NT2/D1 (cell line): ENCODE results near the gene CSTF3.
"Not testable (repeated sequence)": the region's sequence is repeated elsewhere in the genome, so short reads cannot be mapped to it uniquely, and the experiment has no call there.

Experiments
- DNase-seq: peaks from one replicate; pipeline ENCODE4 v3.0.0-alpha.2; 2011; ENCODE audit warnings: low read depth, low spot score
- H3K27me3 ChIP-seq: 2 replicates; pipeline ENCODE4 v1.6.0; 2011; ENCODE audit warnings: mild to moderate bottlenecking; ENCODE audit not compliant: insufficient read length, insufficient read depth
- H3K36me3 ChIP-seq: 2 replicates; pipeline ENCODE4 v1.6.1; 2011; ENCODE audit warnings: mild to moderate bottlenecking, low read length, mixed read lengths; ENCODE audit not compliant: insufficient read depth, insufficient read length
- H3K4me1 ChIP-seq: 2 replicates; pipeline ENCODE4 v1.5.1; 2011; ENCODE audit not compliant: insufficient read depth, insufficient read length
- H3K4me3 ChIP-seq: 2 replicates; pipeline ENCODE4 v1.5.1; 2011; ENCODE audit warnings: low read depth; ENCODE audit not compliant: insufficient read length
- H3K9ac ChIP-seq: 2 replicates; pipeline ENCODE4 v1.6.0; 2011; ENCODE audit warnings: low read depth; ENCODE audit not compliant: insufficient read length
- H3K9me3 ChIP-seq: 2 replicates; pipeline ENCODE4 v1.5.1; 2011; ENCODE audit warnings: mild to moderate bottlenecking, low read length; ENCODE audit not compliant: insufficient read depth
- SUZ12 ChIP-seq: IDR thresholded peaks from 2 replicates; pipeline ENCODE4 v1.6.1; 2011; ENCODE audit not compliant: insufficient read length, insufficient read depth; ENCODE audit errors: extremely low read depth
- YY1 ChIP-seq: IDR thresholded peaks from 2 replicates; pipeline ENCODE4 v1.6.1; 2011; ENCODE audit not compliant: insufficient read length, insufficient read depth
- ZNF274 ChIP-seq: IDR thresholded peaks from 2 replicates; pipeline ENCODE4 v1.6.1; 2011; ENCODE audit warnings: mild to moderate bottlenecking, low read depth, low read length

The CSTF3 gene

GRCh38 chr11:33172996-33173395 lies 11.7 kb upstream of the CSTF3 start:
- Histone ChIP-seq H3K4me3 (no peak overlapping the region), H3K9me3 (no peaks in the 10 kb centered on the region), H3K4me1 (no peaks in the 10 kb centered on the region), H3K36me3 (no peaks in the 10 kb centered on the region), H3K9ac (no peak overlapping the region), H3K27me3 (no peaks in the 10 kb centered on the region)
- DNase-seq = no peak
- TF ChIP-seq ZNF274 (no peak), YY1 (no peak), SUZ12 (no peak)

DNA sequence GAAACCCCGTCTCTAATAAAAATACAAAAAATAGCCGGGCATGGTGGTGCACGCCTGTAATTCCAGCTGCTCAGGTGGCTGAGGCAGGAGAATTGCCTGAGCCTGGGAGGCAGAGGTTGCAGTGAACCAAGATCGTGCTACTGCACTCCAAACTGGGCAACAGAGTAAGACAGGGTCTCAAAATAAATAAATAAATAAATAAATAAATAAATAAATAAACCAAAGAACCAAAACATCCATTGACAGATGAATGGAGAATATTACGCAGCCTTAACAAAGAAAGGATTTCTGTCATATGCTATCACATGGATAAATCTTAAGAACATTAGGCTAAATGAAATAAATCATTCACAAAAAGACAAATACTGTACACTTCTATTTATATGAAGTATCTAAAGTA lies 11.1 kb upstream of the CSTF3 start:
- no peak for DNase-seq
- Histone ChIP-seq H3K9ac (no peak overlapping the region), H3K9me3 (no peaks in the 10 kb centered on the region), H3K27me3 (no peaks in the 10 kb centered on the region), H3K4me3 (no peak overlapping the region), H3K4me1 (no peaks in the 10 kb centered on the region), H3K36me3 (no peaks in the 10 kb centered on the region)
- TF ChIP-seq YY1 = no peak
- TF ChIP-seq ZNF274 = no peak
- no peak for TF ChIP-seq SUZ12

GRCh38 chr11:33171251-33171650 lies 10.0 kb upstream of the CSTF3 start:
- Histone ChIP-seq H3K9ac (no peak overlapping the region), H3K36me3 (no peaks in the 10 kb centered on the region), H3K9me3 (no peaks in the 10 kb centered on the region), H3K4me1 (no peaks in the 10 kb centered on the region), H3K27me3 (no peaks in the 10 kb centered on the region), H3K4me3 (no peak overlapping the region)
- TF ChIP-seq YY1 (no peak), ZNF274 (no peak), SUZ12 (no peak)
- DNase-seq = no peak

- no peak for TF ChIP-seq YY1
- no peak for TF ChIP-seq ZNF274
- no peak for TF ChIP-seq SUZ12
- Histone ChIP-seq H3K27me3 (no peaks in the 10 kb centered on the region), H3K4me1 (no peaks in the 10 kb centered on the region), H3K36me3 (no peaks in the 10 kb centered on the region), H3K9ac (no peak overlapping the region), H3K9me3 (no peaks in the 10 kb centered on the region), H3K4me3 (no peak overlapping the region)
- no peak for DNase-seq
Measured at GRCh38 chr11:33168709-33169200, 7.5 kb upstream of the CSTF3 start.

DNA sequence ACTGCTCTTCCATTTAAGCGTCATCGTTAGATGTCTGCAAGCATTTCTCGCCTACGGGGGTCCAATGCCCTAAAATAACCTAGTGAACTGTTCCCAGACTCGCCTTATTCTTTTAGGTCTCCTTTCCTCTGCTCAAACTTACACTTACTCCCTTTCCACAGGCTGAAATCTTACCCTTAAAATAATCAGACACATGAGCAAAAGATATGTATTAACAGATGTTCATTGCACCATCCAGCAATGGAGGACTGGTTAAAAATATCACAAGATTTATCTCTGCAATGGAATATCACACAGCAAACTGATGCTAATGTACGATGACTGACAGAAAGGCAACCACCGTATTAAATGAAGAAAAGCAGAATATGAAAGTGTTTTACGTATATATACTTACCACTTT lies 1.6 kb upstream of the CSTF3 start:
- TF ChIP-seq ZNF274 (no peak), SUZ12 (no peak), YY1 (no peak)
- H3K36me3 ChIP-seq = peaks cover 9% of the 10 kb centered on the region
- DNase-seq = no peak
- H3K27me3 ChIP-seq = no peaks in the 10 kb centered on the region
- H3K4me3 ChIP-seq = no peak overlapping the region
- H3K9ac ChIP-seq = no peak overlapping the region
- no peaks in the 10 kb centered on the region for H3K9me3 ChIP-seq
- H3K4me1 ChIP-seq = no peaks in the 10 kb centered on the region

- H3K9ac ChIP-seq = peak overlapping the region; percentile 86
- H3K4me3 ChIP-seq = peak overlapping the region; percentile 88
- H3K9me3 ChIP-seq = no peaks in the 10 kb centered on the region
- TF ChIP-seq YY1 = no peak
- TF ChIP-seq SUZ12 = no peak
- H3K36me3 ChIP-seq = peaks cover 14% of the 10 kb centered on the region
- H3K4me1 ChIP-seq = no peaks in the 10 kb centered on the region
- DNase-seq = no peak
- H3K27me3 ChIP-seq = no peaks in the 10 kb centered on the region
Measured at GRCh38 chr11:33160587-33160986, 693 bp downstream of the CSTF3 start.

DNA sequence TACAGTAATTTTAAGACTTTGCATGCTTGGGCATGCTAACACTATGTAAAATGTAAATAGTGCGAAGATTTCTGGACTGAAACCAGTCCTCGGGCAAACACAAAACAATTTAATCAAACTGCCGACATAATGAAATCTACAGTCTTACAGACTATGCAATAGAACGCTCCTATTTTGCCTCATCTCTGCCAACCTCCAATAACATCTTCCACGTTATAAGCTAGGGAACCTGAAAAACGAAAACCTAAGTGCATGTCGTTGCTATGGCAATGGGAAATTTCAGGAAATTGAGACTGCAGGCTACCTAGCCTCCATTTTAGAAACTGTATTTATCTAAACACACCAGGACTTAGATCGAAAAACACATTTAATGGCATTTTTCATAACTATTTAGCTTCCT lies 1.1 kb downstream of the CSTF3 start:
- TF ChIP-seq SUZ12 = no peak
- no peak for TF ChIP-seq ZNF274
- no peak for TF ChIP-seq YY1
- peak overlapping the region; percentile 88 for H3K4me3 ChIP-seq
- peak overlapping the region; percentile 86 for H3K9ac ChIP-seq
- no peak for DNase-seq
- peaks cover 16% of the 10 kb centered on the region for H3K36me3 ChIP-seq
- no peaks in the 10 kb centered on the region for H3K27me3 ChIP-seq
- no peaks in the 10 kb centered on the region for H3K9me3 ChIP-seq
- H3K4me1 ChIP-seq = no peaks in the 10 kb centered on the region

DNA sequence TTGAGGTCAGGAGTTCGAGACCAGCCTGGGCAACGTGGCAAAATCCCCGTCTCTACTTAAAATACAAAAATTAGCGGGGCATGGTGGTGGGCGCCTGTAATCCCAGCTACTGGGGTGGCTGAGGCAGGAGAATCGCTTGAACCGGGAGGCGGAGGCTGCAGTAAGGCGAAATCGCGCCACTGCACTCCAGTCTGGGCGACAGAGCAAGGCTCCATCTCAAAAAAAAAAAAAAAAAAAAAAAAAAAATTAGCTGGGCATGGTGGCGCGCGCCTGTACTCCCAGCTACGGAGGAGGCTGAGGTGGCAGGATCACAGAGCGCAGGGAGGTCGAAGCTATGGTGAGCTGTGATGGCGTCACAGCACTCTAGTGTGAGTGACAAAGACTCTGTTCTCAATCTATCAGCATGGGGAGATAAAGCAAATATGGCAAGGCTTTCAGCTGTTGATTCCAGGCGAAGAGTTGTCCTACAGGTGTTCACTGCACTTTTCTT lies 1.9 kb downstream of the CSTF3 start:
- peaks cover 20% of the 10 kb centered on the region for H3K36me3 ChIP-seq
- not testable (repeated sequence) for H3K9me3 ChIP-seq, H3K4me1 ChIP-seq, DNase-seq, H3K27me3 ChIP-seq
- peak overlapping the region; percentile 56 for H3K9ac ChIP-seq
- H3K4me3 ChIP-seq = peak overlapping the region; percentile 88
